Stimulated activated naive CD4-positive, alpha-beta T cell treated with Interleukin-2 at 50 U/mL for 16 hours (primary cell): ENCODE results near the gene ZNF597.
A peak's percentile ranks its signal among the peaks of the same experiment; 100 is the strongest.
"Not testable (repeated sequence)": the region's sequence is repeated elsewhere in the genome, so short reads cannot be mapped to it uniquely, and the experiment has no call there.

ENCODE experiments used
- DNase-seq: peaks from one replicate; lab custom pipeline; 2025; lab: John Stamatoyannopoulos, UW

Gene ZNF597

GRCh38 chr16:3475604-3476375, 32.5 kb upstream of the ZNF597 start:
- DNase-seq: no peak

- DNase-seq: not testable (repeated sequence)
Observed at GRCh38 chr16:3474870-3475269, 31.6 kb upstream of the ZNF597 start.

- no peak for DNase-seq
Observed at GRCh38 chr16:3474136-3474779, 31.0 kb upstream of the ZNF597 start.

- DNase-seq: not testable (repeated sequence)
Observed at GRCh38 chr16:3473596-3473943, 30.3 kb upstream of the ZNF597 start.

GRCh38 chr16:3472878-3473595, 29.7 kb upstream of the ZNF597 start:
- no peak for DNase-seq

- no peak for DNase-seq
Observed at GRCh38 chr16:3471518-3472176, 28.3 kb upstream of the ZNF597 start.

- no peak for DNase-seq
Observed at GRCh38 chr16:3470723-3471122, 27.4 kb upstream of the ZNF597 start.

GRCh38 chr16:3469736-3470135, 26.4 kb upstream of the ZNF597 start:
- DNase-seq: no peak

GRCh38 chr16:3468501-3468900, 25.2 kb upstream of the ZNF597 start:
- DNase-seq: no peak

GRCh38 chr16:3467921-3468320, 24.6 kb upstream of the ZNF597 start:
- DNase-seq: no peak

- no peak for DNase-seq
Observed at GRCh38 chr16:3467182-3467581, 23.9 kb upstream of the ZNF597 start.

- DNase-seq: no peak
Observed at GRCh38 chr16:3465911-3466584, 22.7 kb upstream of the ZNF597 start.

- no peak for DNase-seq
Observed at GRCh38 chr16:3465301-3465700, 22.0 kb upstream of the ZNF597 start.

- DNase-seq: no peak
Observed at GRCh38 chr16:3461151-3461550, 17.8 kb upstream of the ZNF597 start.

GRCh38 chr16:3460585-3460984, 17.3 kb upstream of the ZNF597 start:
- DNase-seq: no peak

- DNase-seq: no peak
Observed at GRCh38 chr16:3460121-3460520, 16.8 kb upstream of the ZNF597 start.

- no peak for DNase-seq
Observed at GRCh38 chr16:3459401-3460090, 16.2 kb upstream of the ZNF597 start.

- DNase-seq: no peak
Observed at GRCh38 chr16:3458852-3459361, 15.6 kb upstream of the ZNF597 start.

GRCh38 chr16:3458278-3458851, 15.1 kb upstream of the ZNF597 start:
- no peak for DNase-seq

- peak; percentile 83 for DNase-seq
Observed at GRCh38 chr16:3457434-3458252, 14.3 kb upstream of the ZNF597 start.
